Activated CD8-positive, alpha-beta memory T cell treated with anti-CD3 and anti-CD28 coated beads for 36 hours (primary cell): Measurements from ENCODE around the gene RRP36. TPM values are rescaled to one million over a fixed set of nuclear protein-coding genes. Genes with fewer than 3 reads are reported as not detected.

ENCODE experiments used
- CTCF ChIA-PET: fragments of 350-600 bp; sonication (Branson Sonifier 250); formaldehyde crosslinking; loops from one replicate; lab custom pipeline; 2021; ENCODE audit warnings: antibody characterized with exemption; lab: Charles Lee
- POLR2A ChIA-PET: fragments of 350-600 bp; sonication (Branson Sonifier 250); formaldehyde crosslinking; loops from one replicate; lab custom pipeline; 2021; ENCODE audit warnings: antibody characterized with exemption; lab: Charles Lee
- total RNA-seq, 2 experiments: library from RNA; stranded (reverse); gene quantifications; one replicate each; pipeline ENCODE4 v1.2.3, GENCODE V29; 2021

Gene RRP36
- total RNA-seq, 2 experiments from 2014 or later = 101 to 103 TPM

DNA sequence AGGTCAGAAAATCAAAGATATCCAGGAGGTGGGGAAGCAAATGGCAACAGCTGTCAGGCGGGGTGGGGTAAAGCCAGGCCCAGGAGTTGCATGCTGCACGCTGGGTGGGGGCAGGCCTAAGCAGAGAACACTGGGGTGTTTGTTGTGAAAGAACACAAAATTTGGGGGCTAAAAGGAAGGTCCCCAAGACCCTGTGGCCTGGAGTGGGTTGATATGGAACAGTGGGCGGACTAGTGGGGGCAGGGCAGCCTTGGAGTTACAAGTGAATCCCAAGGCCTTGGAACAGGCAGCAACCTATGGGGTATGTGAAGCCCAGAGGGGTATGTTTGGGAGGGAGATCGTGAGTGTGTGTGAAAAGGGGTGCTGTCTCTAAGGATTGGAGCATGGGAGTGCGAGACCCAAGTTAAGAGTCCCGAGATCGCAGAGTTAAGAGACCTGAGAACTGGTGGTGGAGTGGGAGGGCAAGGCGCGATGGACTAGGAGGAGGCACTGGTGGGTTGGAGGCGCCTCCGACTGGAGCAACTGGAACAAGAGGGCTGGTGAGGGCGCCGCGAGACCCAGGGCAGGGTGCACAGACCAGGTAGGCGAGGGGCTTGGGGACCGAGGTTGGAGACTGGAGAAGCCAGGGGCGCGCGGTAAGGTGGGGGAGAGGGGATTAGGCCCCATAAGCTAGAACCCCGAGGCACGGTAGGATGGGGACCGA, 31.6 kb downstream of the RRP36 start:
- POLR2A ChIA-PET = interaction anchor here (1.1 to 1.6 kb wide), 4 partner anchors 39 to 124 kb away, joined by 3 to 8 read pairs (median 4); partner anchors contain the start of genes CNPY3, KLHDC3, MEA1 and SRF
- CTCF ChIA-PET = interaction anchor here (0.8 kb wide), 1 partner anchor 361 kb away, joined by 3 read pairs; no protein-coding TSS in a partner anchor

DNA sequence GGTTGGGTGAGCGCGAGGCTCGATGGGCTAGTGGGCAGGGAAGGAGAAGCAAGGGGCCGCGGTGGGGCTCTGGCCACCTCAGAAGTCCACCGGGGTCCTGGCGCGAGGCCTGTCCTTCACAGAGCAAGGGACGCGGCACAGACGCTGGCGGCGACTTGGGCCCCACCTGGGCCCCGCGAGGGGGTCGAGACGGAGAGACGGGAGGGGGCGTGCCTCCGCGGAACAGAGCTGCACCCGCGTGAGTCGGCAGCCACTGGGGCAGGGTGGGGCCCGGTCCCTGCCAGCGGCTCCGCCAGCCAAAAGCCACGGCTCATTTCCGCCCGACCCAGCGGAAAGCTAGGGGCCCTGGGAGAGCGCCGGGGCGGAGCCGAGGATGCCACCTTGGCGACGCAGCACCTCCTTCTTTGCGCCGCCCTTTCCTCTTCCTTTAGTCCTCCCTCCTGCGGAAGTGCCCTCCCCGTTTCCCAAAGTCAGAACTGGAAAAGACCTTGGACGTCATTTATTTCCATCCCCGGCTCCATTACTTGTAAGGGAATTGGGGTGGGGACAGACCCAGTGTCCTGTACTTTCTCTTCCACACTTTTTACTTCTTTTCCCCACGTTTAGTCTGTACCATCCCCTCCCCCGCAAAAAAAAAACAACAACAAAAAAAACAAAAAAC, 32.3 kb downstream of the RRP36 start, which contains the start of gene CUL7:
Gene CUL7, minus strand, starts transcription at position 307 of the 661 bp plus-strand sequence. CDS start 1,063 bp downstream, outside the sequence.
- ChIA-PET POLR2A (interaction anchor here (0.6 to 1.7 kb wide), 9 partner anchors 30 to 490 kb away, joined by 3 to 8 read pairs (median 4); partner anchors contain the start of genes CNPY3, KLHDC3, MEA1 and PEX6), CTCF (interaction anchor here (0.6 to 1.5 kb wide), 4 partner anchors 89 to 361 kb away, joined by 3 to 4 read pairs (median 4); no protein-coding TSS in a partner anchor)

DNA sequence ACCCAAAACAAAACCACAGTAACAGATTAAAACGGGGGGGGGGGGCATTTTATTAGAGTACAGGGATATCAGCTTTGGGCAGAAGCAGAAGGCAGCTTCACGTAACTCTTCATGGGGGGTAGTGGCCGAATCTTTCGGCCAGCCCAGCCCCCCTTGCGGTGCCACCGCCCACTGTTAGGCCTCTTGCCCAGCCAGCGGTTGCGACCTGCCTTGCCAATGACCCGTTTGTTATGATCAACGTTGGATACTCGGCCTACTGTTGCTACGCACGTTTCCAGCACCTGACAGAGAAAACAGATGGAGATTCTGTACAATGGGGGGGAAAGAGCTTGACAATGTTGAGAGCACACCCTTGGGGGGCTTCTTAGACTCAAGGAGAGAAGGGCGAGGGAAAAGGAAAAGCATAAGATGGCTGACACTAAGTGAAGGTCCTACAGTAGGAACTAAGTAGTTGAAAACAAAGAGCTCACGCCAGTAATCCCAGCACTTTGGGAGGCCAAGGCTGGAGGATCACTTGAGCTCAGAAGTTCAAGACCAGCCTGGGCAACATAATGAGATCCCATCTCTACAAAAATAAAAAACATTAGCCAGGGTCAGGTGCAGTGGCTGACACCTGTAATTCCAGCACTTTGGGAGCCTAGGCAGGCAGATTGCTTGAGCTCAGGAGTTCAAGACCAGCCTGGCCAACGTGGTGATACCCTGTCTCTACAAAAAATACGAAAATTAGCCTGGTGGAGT, 33.0 kb downstream of the RRP36 start:
- ChIA-PET CTCF (interaction anchor here (0.6 to 1.5 kb wide), 5 partner anchors 33 to 360 kb away, joined by 3 to 4 read pairs (median 3); partner anchors contain the start of gene RRP36), POLR2A (interaction anchor here (0.6 to 1.7 kb wide), 9 partner anchors 30 to 491 kb away, joined by 3 to 8 read pairs (median 4); partner anchors contain the start of genes CNPY3, KLHDC3, MEA1 and PEX6)

GRCh38 chr6:43055966-43056365, 34.5 kb downstream of the RRP36 start:
- POLR2A ChIA-PET = interaction anchor here (0.6 kb wide), 1 partner anchor 126 kb away, joined by 4 read pairs; the partner anchor contains the start of gene CNPY3
- CTCF ChIA-PET = interaction anchor here (0.8 kb wide), 1 partner anchor 88 kb away, joined by 3 read pairs; no protein-coding TSS in a partner anchor

- CTCF ChIA-PET = interaction anchor here (0.5 to 1.2 kb wide), 4 partner anchors 56 to 895 kb away, joined by 3 to 5 read pairs (median 4); partner anchors contain the start of gene CNPY3
- POLR2A ChIA-PET = interaction anchor here (0.8 to 1.4 kb wide), 3 partner anchors 45 to 129 kb away, joined by 3 to 5 read pairs (median 3); partner anchors contain the start of genes CNPY3 and PEX6
These were observed 37.1 kb downstream of the RRP36 start for GRCh38 chr6:43058531-43058930.

- POLR2A ChIA-PET = interaction anchor here (0.6 to 1.4 kb wide), 6 partner anchors 38 to 130 kb away, joined by 3 to 6 read pairs (median 4); partner anchors contain the start of genes KLHDC3, PEX6, PPP2R5D and RRP36
These were observed 38.0 kb downstream of the RRP36 start, which contains the start of the genes KLC4 and MRPL2 for GRCh38 chr6:43059168-43060033. Gene KLC4, plus strand, starts transcription at chr6:43059631. Its CDS starts 1,705 bp downstream, at chr6:43061336. Gene MRPL2, minus strand, starts transcription at chr6:43059434. Its CDS starts 53 bp downstream, at chr6:43059381.

DNA sequence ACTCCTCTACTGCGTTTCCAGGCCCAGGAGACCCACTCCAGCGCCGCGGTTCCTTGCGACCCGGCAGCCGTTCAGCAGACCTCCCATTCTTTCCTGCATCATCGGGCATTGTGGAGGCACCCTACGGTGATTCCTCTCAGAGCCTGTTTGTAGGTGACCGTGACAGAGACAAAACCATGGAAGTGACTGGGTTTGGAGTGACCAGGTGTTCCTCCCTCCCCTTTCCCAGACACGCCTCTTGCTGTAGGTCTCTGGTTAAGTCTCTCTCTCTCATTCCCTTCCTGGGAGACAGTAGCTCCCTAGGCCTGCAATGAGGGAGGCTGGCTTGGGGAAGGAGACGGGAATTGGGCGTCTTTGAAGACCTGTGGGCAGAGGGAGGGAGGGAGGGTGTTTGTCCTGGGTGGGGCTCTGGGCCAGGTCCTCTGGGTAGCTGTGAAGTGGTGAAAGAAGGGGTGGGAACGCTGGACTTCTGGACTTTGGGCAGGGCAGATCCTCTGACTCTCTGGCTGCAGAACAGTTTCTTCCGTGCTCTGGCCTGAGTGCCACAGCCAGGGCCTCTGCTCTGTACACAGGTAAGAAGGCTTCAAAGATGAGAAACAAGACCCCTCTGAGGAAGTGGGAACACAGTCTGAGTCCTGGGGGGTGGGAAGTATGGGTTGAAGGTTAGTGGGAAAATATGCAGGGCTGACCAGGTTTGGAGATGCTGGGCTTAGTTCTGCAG, 38.8 kb downstream of the RRP36 start:
- ChIA-PET CTCF (interaction anchor here (0.6 to 1.2 kb wide), 3 partner anchors 83 to 131 kb away, joined by 3 to 5 read pairs (median 4); no protein-coding TSS in a partner anchor), POLR2A (interaction anchor here (1.1 to 1.4 kb wide), 2 partner anchors 39 to 130 kb away, joined by 4 to 6 read pairs; partner anchors contain the start of gene RRP36)

More at GRCh38 chr6:43059168-43060033, 38.0 kb downstream of the RRP36 start, which contains the start of the genes KLC4 and MRPL2:
- CTCF ChIA-PET = interaction anchor here (0.7 to 1.2 kb wide), 4 partner anchors 57 to 158 kb away, joined by 3 to 5 read pairs (median 4); partner anchors contain the start of gene CNPY3

DNA sequence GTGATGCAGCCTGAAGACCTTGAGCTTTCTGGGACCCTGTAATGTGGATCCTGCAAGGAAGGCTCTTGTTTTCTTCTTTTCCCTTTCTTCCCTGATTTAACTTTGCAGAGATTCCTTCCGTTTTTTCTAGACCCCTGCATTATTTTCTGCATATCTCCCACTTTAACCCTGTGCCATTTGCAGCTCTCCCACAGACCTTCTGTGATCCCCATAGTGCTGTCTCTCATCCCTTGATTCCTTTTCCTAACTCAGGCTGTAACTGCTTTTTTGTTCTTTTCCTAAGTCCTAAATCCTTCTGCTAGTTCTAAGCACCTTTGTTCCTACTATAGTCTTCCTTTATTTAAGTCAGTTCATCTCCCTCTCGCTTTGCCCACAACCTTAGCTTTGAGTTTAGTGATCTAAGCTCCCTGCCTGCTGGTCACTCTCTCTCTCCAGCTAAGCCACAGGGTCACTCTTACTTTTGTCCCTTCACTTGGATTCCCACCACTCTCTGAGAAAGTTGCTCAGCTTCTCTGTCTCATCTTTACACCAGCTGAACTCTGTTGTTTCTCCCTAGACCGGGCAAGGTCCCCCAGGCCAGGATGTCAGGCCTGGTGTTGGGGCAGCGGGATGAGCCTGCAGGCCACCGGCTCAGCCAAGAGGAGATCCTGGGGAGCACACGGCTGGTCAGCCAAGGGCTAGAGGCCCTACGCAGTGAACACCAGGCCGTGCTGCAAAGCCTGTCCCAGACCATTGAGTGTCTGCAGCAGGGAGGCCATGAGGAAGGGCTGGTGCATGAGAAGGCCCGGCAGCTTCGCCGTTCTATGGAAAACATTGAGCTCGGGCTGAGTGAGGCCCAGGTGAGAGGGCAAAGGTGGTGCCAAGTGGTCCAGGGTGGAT, 39.6 kb downstream of the RRP36 start:
- ChIA-PET POLR2A (interaction anchor here (1.1 kb wide), 1 partner anchor 131 kb away, joined by 4 read pairs; no protein-coding TSS in a partner anchor), CTCF (interaction anchor here (0.6 to 1.2 kb wide), 2 partner anchors 83 to 132 kb away, joined by 3 to 5 read pairs; no protein-coding TSS in a partner anchor)

DNA sequence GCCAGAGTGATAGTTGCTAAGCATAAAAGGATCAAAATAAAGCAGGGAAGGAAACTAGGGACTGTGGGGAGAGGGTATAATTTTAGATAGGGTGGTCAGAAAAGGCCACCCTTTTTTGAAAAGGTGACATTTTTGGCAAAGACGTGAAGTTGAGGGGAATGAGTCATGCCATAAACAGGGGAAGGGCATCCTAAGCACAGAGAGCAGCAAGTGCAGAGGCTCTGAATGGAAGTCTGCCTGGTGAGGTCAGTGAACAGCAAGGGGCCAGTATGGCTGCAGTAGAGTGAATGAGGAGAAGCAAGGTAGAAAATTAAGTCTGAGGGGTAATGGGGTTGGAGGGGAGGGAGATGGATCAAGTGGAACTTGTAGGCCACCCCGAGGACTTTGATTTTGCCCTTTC, 40.4 kb downstream of the RRP36 start:
- ChIA-PET POLR2A (no interaction called here), CTCF (no interaction called here)

GRCh38 chr6:43062818-43063217, 41.4 kb downstream of the RRP36 start:
- POLR2A ChIA-PET = no interaction called here
- CTCF ChIA-PET = interaction anchor here (0.7 kb wide), 1 partner anchor 411 kb away, joined by 3 read pairs; no protein-coding TSS in a partner anchor

GRCh38 chr6:43070028-43070632, 48.7 kb downstream of the RRP36 start:
- ChIA-PET POLR2A (no interaction called here), CTCF (interaction anchor here (0.6 to 1.1 kb wide), 4 partner anchors 17 to 935 kb away, joined by 3 to 5 read pairs (median 4); no protein-coding TSS in a partner anchor)

GRCh38 chr6:43074847-43075669, 53.6 kb downstream of the RRP36 start:
- POLR2A ChIA-PET = no interaction called here
- CTCF ChIA-PET = interaction anchor here (0.8 to 1.5 kb wide), 2 partner anchors 69 kb away, joined by 3 to 4 read pairs; no protein-coding TSS in a partner anchor

- CTCF ChIA-PET = interaction anchor here (1.5 kb wide), 1 partner anchor 68 kb away, joined by 4 read pairs; no protein-coding TSS in a partner anchor
- POLR2A ChIA-PET = no interaction called here
These were observed 54.4 kb downstream of the RRP36 start, which contains the start of gene PTK7 for GRCh38 chr6:43075670-43076463. Gene PTK7, plus strand, starts transcription at chr6:43076314. Its CDS starts 175 bp downstream, at chr6:43076489.
